H1 (cell line): ENCODE measurements around the gene ERP44. TPM values are rescaled to one million over a fixed set of nuclear protein-coding genes. Genes with fewer than 3 reads are reported as not detected.

ENCODE experiments used
- CTCF ChIA-PET: fragments of 300-600 bp; sonication (Branson Sonifier 250); formaldehyde crosslinking; loops from one replicate; lab custom pipeline; 2021; ENCODE audit not compliant: partially characterized antibody; lab: Charles Lee
- POLR2A ChIA-PET: fragments of 300-600 bp; sonication (Branson Sonifier 250); formaldehyde crosslinking; loops from one replicate; lab custom pipeline; 2021; ENCODE audit warnings: inconsistent platforms; ENCODE audit not compliant: partially characterized antibody; lab: Charles Lee
- DNase-seq, 2 experiments: peaks; one replicate each; pipeline versions ENCODE4 v3.0.0 to v3.0.0-alpha.2; 2010 to 2022; ENCODE audit warnings: low spot score in 2 of 2, low read depth in 1 of 2, mixed read lengths in 1 of 2
- FAIRE-seq: peaks from 2 replicates; lab custom pipeline; 2011; peaks lifted over from hg19 to GRCh38; lab: Jason Lieb, UNC
- H2AFZ ChIP-seq: 2 replicates; pipeline ENCODE4 v1.8.1; 2012; ENCODE audit warnings: low read length, inconsistent platforms
- H2AK5ac ChIP-seq: 2 replicates; pipeline ENCODE4 v1.6.1; 2013; ENCODE audit warnings: low read depth, low read length
- H2BK120ac ChIP-seq: replicated peaks from 2 replicates; pipeline ENCODE3; 2013; ENCODE audit warnings: low read depth, low read length, inconsistent platforms
- H2BK12ac ChIP-seq: 2 replicates; pipeline ENCODE4 v1.6.1; 2013; ENCODE audit warnings: low read depth, low read length
- H2BK15ac ChIP-seq: 2 replicates; pipeline ENCODE4 v1.6.1; 2013; ENCODE audit warnings: low read length
- H2BK20ac ChIP-seq: 2 replicates; pipeline ENCODE4 v1.6.1; 2013; ENCODE audit warnings: low read length
- H2BK5ac ChIP-seq: 2 replicates; pipeline ENCODE4 v1.6.1; 2013; ENCODE audit warnings: low read depth, low read length
- H3K14ac ChIP-seq: 2 replicates; pipeline ENCODE4 v1.6.1; 2013; ENCODE audit warnings: inconsistent platforms; ENCODE audit not compliant: insufficient read length
- H3K18ac ChIP-seq: 2 replicates; pipeline ENCODE4 v1.6.1; 2013; ENCODE audit warnings: low read length; ENCODE audit errors: extremely low read depth
- H3K23ac ChIP-seq: 2 replicates; pipeline ENCODE4 v1.6.1; 2013; ENCODE audit warnings: inconsistent platforms; ENCODE audit not compliant: insufficient read length
- H3K23me2 ChIP-seq: 2 replicates; pipeline ENCODE4 v1.6.1; 2013; ENCODE audit warnings: low read depth, low read length
- H3K27ac ChIP-seq: 2 replicates; pipeline ENCODE4 v1.6.1; 2011; ENCODE audit warnings: low read depth, low read length, inconsistent platforms
- H3K27me3 ChIP-seq, 4 experiments: replicated peaks in 1 of 4; 1 replicate in 1 of 4; 2 replicates in 3 of 4; pipeline versions ENCODE4 v1.6.1 to v1.8.1; 2011 to 2013; ENCODE audit warnings: low read length in 3 of 4, mild to moderate bottlenecking in 3 of 4, inconsistent platforms in 2 of 4, mixed read lengths in 2 of 4, moderate library complexity in 1 of 4; ENCODE audit not compliant: control insufficient read depth in 3 of 4, insufficient read depth in 3 of 4; ENCODE audit errors: extremely low read depth in 1 of 4
- H3K36me3 ChIP-seq, 4 experiments: 2 replicates each; pipeline versions ENCODE4 v1.6.1 to v1.8.1; 2011 to 2013; ENCODE audit warnings: mild to moderate bottlenecking in 4 of 4, low read length in 3 of 4, moderate library complexity in 2 of 4, control low read depth in 1 of 4, inconsistent platforms in 1 of 4; ENCODE audit not compliant: insufficient read depth in 4 of 4, control insufficient read depth in 2 of 4
- H3K4ac ChIP-seq: replicated peaks from 2 replicates; pipeline ENCODE3; 2013; ENCODE audit warnings: low read length, low read depth, mixed read lengths, inconsistent platforms; ENCODE audit not compliant: insufficient read length
- H3K4me1 ChIP-seq, 4 experiments: replicated peaks in 1 of 4; 1 replicate in 1 of 4; 2 replicates in 3 of 4; pipeline versions ENCODE4 v1.6.1 to v1.8.1; 2011 to 2013; ENCODE audit warnings: low read length in 3 of 4, inconsistent platforms in 2 of 4, mixed read lengths in 1 of 4; ENCODE audit not compliant: insufficient read depth in 4 of 4, control insufficient read depth in 3 of 4
- H3K4me2 ChIP-seq, 2 experiments: 2 replicates each; pipeline versions ENCODE4 v1.6.1 to v1.8.1; 2011 to 2013; ENCODE audit warnings: low read depth in 2 of 2, low read length in 2 of 2, control low read depth in 1 of 2, inconsistent platforms in 1 of 2, mild to moderate bottlenecking in 1 of 2; ENCODE audit not compliant: insufficient read depth in 1 of 2
- H3K4me3 ChIP-seq, 4 experiments: fragments of 200-600, 300-600 bp in 1 of 4; sonication (generic), shearing (Covaris generic), sonication (Bioruptor Twin) in 1 of 4; 2 replicates each; pipeline versions ENCODE4 v1.5.1 to v1.8.1; 2011 to 2016; ENCODE audit warnings: low read length in 4 of 4, low read depth in 3 of 4, control low read depth in 2 of 4, inconsistent platforms in 2 of 4, mild to moderate bottlenecking in 2 of 4, mixed read lengths in 1 of 4, moderate library complexity in 1 of 4; ENCODE audit not compliant: insufficient read depth in 2 of 4; ENCODE audit errors: extremely low read depth in 1 of 4
- H3K56ac ChIP-seq: replicated peaks from 2 replicates; pipeline ENCODE3; 2013; ENCODE audit warnings: low read depth, mild to moderate bottlenecking, mixed read lengths, low read length, inconsistent platforms; ENCODE audit not compliant: insufficient read length
- H3K79me1 ChIP-seq: 2 replicates; pipeline ENCODE4 v1.6.1; 2013; ENCODE audit warnings: low read depth, low read length, control low read depth
- H3K79me2 ChIP-seq, 2 experiments: 2 replicates each; pipeline versions ENCODE4 v1.6.1 to v1.8.1; 2012 to 2013; ENCODE audit warnings: low read length in 2 of 2, mild to moderate bottlenecking in 2 of 2, inconsistent platforms in 1 of 2; ENCODE audit not compliant: insufficient read depth in 2 of 2, control insufficient read depth in 1 of 2
- H3K9ac ChIP-seq, 4 experiments: replicated peaks in 1 of 4; 1 replicate in 1 of 4; 2 replicates in 3 of 4; pipeline versions ENCODE4 v1.6.1 to v1.8.1; 2011 to 2013; ENCODE audit warnings: low read depth in 3 of 4, low read length in 3 of 4, control low read depth in 2 of 4, mild to moderate bottlenecking in 2 of 4, moderate library complexity in 2 of 4, inconsistent platforms in 1 of 4; ENCODE audit errors: extremely low read depth in 1 of 4
- H3K9me3 ChIP-seq, 2 experiments: 2 replicates each; pipeline versions ENCODE4 v1.6.1 to v1.8.1; 2012 to 2013; ENCODE audit warnings: mild to moderate bottlenecking in 2 of 2, moderate library complexity in 2 of 2, control low read depth in 1 of 2, inconsistent platforms in 1 of 2, low read depth in 1 of 2, low read length in 1 of 2, mixed read lengths in 1 of 2; ENCODE audit not compliant: insufficient read depth in 2 of 2
- H4K20me1 ChIP-seq, 2 experiments: replicated peaks in 1 of 2; 2 replicates each; pipeline versions ENCODE3 to v1.8.1; 2011 to 2013; ENCODE audit warnings: inconsistent platforms in 2 of 2, low read length in 2 of 2, mild to moderate bottlenecking in 1 of 2; ENCODE audit not compliant: insufficient read depth in 2 of 2, control insufficient read depth in 1 of 2
- H4K5ac ChIP-seq: 2 replicates; pipeline ENCODE4 v1.6.1; 2013; ENCODE audit warnings: low read length, low read depth, mixed read lengths, inconsistent platforms; ENCODE audit not compliant: insufficient read length
- H4K8ac ChIP-seq: 2 replicates; pipeline ENCODE4 v1.8.0; 2013; ENCODE audit warnings: mild to moderate bottlenecking, moderate library complexity, low read length, inconsistent platforms; ENCODE audit not compliant: insufficient read depth; ENCODE audit errors: extremely low read depth
- H4K91ac ChIP-seq: replicated peaks from 2 replicates; pipeline ENCODE3; 2013; ENCODE audit warnings: low read length, mixed read lengths, inconsistent platforms; ENCODE audit not compliant: insufficient read length
- BRCA1 ChIP-seq: IDR thresholded peaks from 2 replicates; pipeline ENCODE4 v1.6.1; 2012; ENCODE audit warnings: low read depth, low read length, improper control_type of control experiment
- CBX5 ChIP-seq: fragments of 300-800, 300-1000 bp; sonication (generic); IDR thresholded peaks from 2 replicates; pipeline ENCODE4 v1.7.1; 2016; ENCODE audit warnings: antibody characterized with exemption, low read length, low read depth
- EGR1 ChIP-seq: IDR thresholded peaks from 2 replicates; pipeline ENCODE4 v1.6.1; 2011; ENCODE audit warnings: low read depth, low read length, borderline replicate concordance
- FOSL1 ChIP-seq: IDR thresholded peaks from 2 replicates; pipeline ENCODE4 v1.6.1; 2011; ENCODE audit warnings: mild to moderate bottlenecking, low read depth, low read length, moderate library complexity; ENCODE audit not compliant: insufficient read depth
- GTF2F1 ChIP-seq: IDR thresholded peaks from 2 replicates; pipeline ENCODE4 v1.6.1; 2012; ENCODE audit warnings: low read depth, low read length, improper control_type of control experiment, borderline replicate concordance
- HDAC2 ChIP-seq, 2 experiments: fragments of 300-600 bp in 1 of 2; sonication (generic) in 1 of 2; IDR thresholded peaks; 2 replicates each; pipeline ENCODE4 v1.6.1; 2011 to 2012; ENCODE audit warnings: low read depth in 2 of 2, low read length in 2 of 2, mild to moderate bottlenecking in 2 of 2, moderate library complexity in 2 of 2, borderline replicate concordance in 1 of 2, inconsistent platforms in 1 of 2
- NANOG ChIP-seq: IDR thresholded peaks from 2 replicates; pipeline ENCODE4 v1.6.1; 2011; ENCODE audit warnings: low read length, low read depth, mild to moderate bottlenecking, inconsistent platforms; ENCODE audit not compliant: insufficient read depth, poor library complexity, severe bottlenecking
- SP2 ChIP-seq: IDR thresholded peaks from 2 replicates; pipeline ENCODE4 v1.6.1; 2012; ENCODE audit warnings: mild to moderate bottlenecking, low read length, inconsistent platforms
- SUZ12 ChIP-seq: fragments of 200-600 bp; sonication (generic); IDR thresholded peaks from 2 replicates; pipeline ENCODE4 v1.6.1; 2012; ENCODE audit warnings: mild to moderate bottlenecking, inconsistent platforms, low read length, moderate library complexity, mixed read lengths
- TAF1 ChIP-seq: IDR thresholded peaks from 2 replicates; pipeline ENCODE4 v1.6.1; 2011; ENCODE audit warnings: mild to moderate bottlenecking, low read depth, low read length
- TBP ChIP-seq: IDR thresholded peaks from 2 replicates; pipeline ENCODE4 v1.6.1; 2011; ENCODE audit warnings: low read depth, low read length, improper control_type of control experiment
- WGBS, 2 experiments: shearing (Covaris generic) in 1 of 2; methylation state at CpG; one replicate each; pipeline versions ENCODE4 v1.1.6 to v1.1.7; 2013 to 2015; ENCODE audit warnings: low lambda C conversion rate in 2 of 2, mixed read lengths in 2 of 2, inconsistent platforms in 1 of 2, low coverage in 1 of 2, missing lambda C conversion rate in 1 of 2; ENCODE audit not compliant: insufficient replicate concordance in 2 of 2, insufficient coverage in 1 of 2, insufficient read length in 1 of 2; ENCODE audit errors: extremely low coverage in 1 of 2, missing lambda C conversion rate in 1 of 2; 5-methylcytosine and 5-hydroxymethylcytosine counted together
- polyA plus RNA-seq, 7 experiments: library from polyadenylated mRNA; depleted of rRNA in 3 of 7; stranded (reverse) in 5 of 7; unstranded in 2 of 7; fragments of >200 nt in 5 of 7; fragments of 200-250 nt in 2 of 7; gene quantifications; 1 replicate in 5 of 7; 2 replicates in 1 of 7; 4 replicates in 1 of 7; pipeline versions ENCODE4 v1.2.1 to v1.2.3, GENCODE V29; 2011 to 2013; ENCODE audit warnings: missing spikeins in 2 of 7, mixed read lengths in 2 of 7
- total RNA-seq: library from RNA; stranded (reverse); fragmentation: NEBNext Ultra II Directional; extraction: Animal tissue kit (Norgen Biotek cat#: 25700); gene quantifications from 2 replicates; pipeline ENCODE4 v1.2.1, GENCODE V29; 2021
- TF ChIP-seq, protein P1 (sequence below): IDR thresholded peaks from 2 replicates; pipeline ENCODE4 v1.6.1; 2011; ENCODE audit warnings: low read length, improper control_type of control experiment

Gene ERP44
- total and polyA plus RNA-seq, 2 of the 8 experiments (the other 6 are each of a cell fraction or from before 2014, with no cell fraction given): 5.7 to 15.6 TPM

DNA sequence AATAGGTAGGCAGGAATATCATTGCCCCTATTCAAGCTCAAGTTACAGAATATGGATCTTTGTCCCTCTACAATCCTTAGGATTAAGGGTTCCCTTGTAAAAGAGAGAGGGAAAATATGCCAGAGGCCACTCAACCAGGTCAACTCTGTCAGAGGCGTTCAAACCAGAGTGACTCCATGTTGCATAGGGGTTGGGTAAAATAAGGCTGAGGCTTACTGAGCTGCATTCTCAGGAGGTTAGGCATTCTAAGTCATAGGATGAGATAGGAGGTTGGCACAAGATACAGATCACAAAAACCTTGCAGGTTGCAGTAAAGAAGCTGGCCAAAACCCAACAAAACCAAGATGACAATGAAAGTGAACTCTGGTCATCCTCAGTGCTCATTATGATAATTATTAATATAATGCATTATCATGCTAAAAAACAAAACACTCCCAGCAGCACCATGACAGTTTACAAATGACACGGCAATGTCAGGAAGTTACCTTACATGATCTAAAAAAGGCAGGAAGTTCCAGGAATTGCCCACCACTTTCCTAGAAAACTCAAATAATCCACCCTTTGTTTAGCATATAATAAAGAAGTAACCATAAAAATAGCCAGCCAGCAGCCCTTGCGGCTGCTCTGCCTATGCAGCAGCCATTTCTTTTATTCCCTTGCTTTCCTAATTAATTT, 64.8 kb downstream of the ERP44 start:
- Histone ChIP-seq H3K36me3 (peaks cover 0 to 9% (median 1%) of the 10 kb centered on the region in 4 experiments; a peak in 3 of 8 replicates), H4K20me1 (no peaks in the 10 kb centered on the region), H3K18ac (no peak overlapping the region), H3K4ac (no peak overlapping the region), H3K9me3 (peaks cover 9 to 10% of the 10 kb centered on the region in 2 experiments; a peak in 3 of 4 replicates), H2BK15ac (no peak overlapping the region), H3K79me2 (no peaks in the 10 kb centered on the region), H2BK120ac (no peak overlapping the region), H4K91ac (no peak overlapping the region), H4K8ac (no peak overlapping the region), H2BK12ac (no peak overlapping the region), H3K56ac (no peak overlapping the region), H2BK20ac (no peak overlapping the region), H3K27ac (no peak overlapping the region), H3K9ac (no peak overlapping the region), H3K27me3 (no peaks in the 10 kb centered on the region), H2AK5ac (no peak overlapping the region), H4K5ac (no peak overlapping the region), H3K4me2 (no peak overlapping the region), H3K23me2 (no peaks in the 10 kb centered on the region), H3K23ac (no peak overlapping the region), H3K4me1 (no peaks in the 10 kb centered on the region), H3K79me1 (no peaks in the 10 kb centered on the region), H2BK5ac (no peak overlapping the region), H3K4me3 (no peak overlapping the region), H3K14ac (no peak overlapping the region), H2AFZ (no peak overlapping the region)
- ChIA-PET CTCF (no interaction called here), POLR2A (no interaction called here)
- DNase-seq (no peak), FAIRE-seq (no peak)
- WGBS, 2 experiments: 92% methylated on average over 3 of the region's 3 CpGs; no CpG with 5 or more reads in 1 of the 2 experiments
- TF ChIP-seq TBP (no peak), EGR1 (no peak), CBX5 (no peak), TAF1 (no peak), NANOG (no peak), GTF2F1 (no peak), SP2 (no peak), FOSL1 (no peak), BRCA1 (no peak), HDAC2 (IDR thresholded peaks at IDR 0.05; ENCODE audit: borderline replicate concordance in 1 of 2, low read depth in 2 of 2, low read length in 2 of 2) (no peak), SUZ12 (no peak)
- TF ChIP-seq, protein P1, sequence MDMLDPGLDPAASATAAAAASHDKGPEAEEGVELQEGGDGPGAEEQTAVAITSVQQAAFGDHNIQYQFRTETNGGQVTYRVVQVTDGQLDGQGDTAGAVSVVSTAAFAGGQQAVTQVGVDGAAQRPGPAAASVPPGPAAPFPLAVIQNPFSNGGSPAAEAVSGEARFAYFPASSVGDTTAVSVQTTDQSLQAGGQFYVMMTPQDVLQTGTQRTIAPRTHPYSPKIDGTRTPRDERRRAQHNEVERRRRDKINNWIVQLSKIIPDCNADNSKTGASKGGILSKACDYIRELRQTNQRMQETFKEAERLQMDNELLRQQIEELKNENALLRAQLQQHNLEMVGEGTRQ: no peak
